SU-DHL-6 (cell line): ENCODE data around the gene N4BP2.

Source experiments
- H2AFZ ChIP-seq: fragments of 200-600 bp; sonication (generic); 2 replicates; pipeline ENCODE4 v1.6.1; 2014; ENCODE audit warnings: low read depth, mild to moderate bottlenecking, moderate library complexity, mixed read lengths, antibody characterized with exemption, low read length; ENCODE audit not compliant: severe bottlenecking
- H3F3A ChIP-seq: fragments of 200-600 bp; shearing (Covaris generic); 2 replicates; pipeline ENCODE4 v1.6.0; 2016; ENCODE audit warnings: antibody characterized with exemption, mild to moderate bottlenecking; ENCODE audit not compliant: insufficient read depth
- H3K27ac ChIP-seq: fragments of 200-600 bp; sonication (generic); 2 replicates; pipeline ENCODE4 v1.5.1; 2016; ENCODE audit warnings: low read depth, mild to moderate bottlenecking, low read length, moderate library complexity, mixed read lengths
- H3K27me3 ChIP-seq: fragments of 200-600 bp; sonication (generic), shearing (Covaris generic); 2 replicates; pipeline ENCODE4 v1.6.0; 2014; ENCODE audit warnings: mild to moderate bottlenecking, low read length
- H3K36me3 ChIP-seq: fragments of 200-600 bp; sonication (generic); 2 replicates; pipeline ENCODE4 v1.6.1; 2014; ENCODE audit warnings: mild to moderate bottlenecking, low read length, mixed read lengths
- H3K4me2 ChIP-seq: fragments of 300-600, 200-600 bp; shearing (Covaris generic), sonication (generic); 2 replicates; pipeline ENCODE4 v1.6.0; 2014; ENCODE audit warnings: low read length, low read depth, mild to moderate bottlenecking; ENCODE audit not compliant: poor library complexity, severe bottlenecking
- H3K4me3 ChIP-seq: fragments of 200-600 bp; sonication (generic); 2 replicates; pipeline ENCODE4 v1.5.1; 2014; ENCODE audit warnings: antibody characterized with exemption, low read length, mild to moderate bottlenecking, mixed read lengths; ENCODE audit not compliant: insufficient read depth, poor library complexity, severe bottlenecking
- H3K79me2 ChIP-seq: fragments of 200-600 bp; sonication (generic); 2 replicates; pipeline ENCODE4 v1.6.1; 2014; ENCODE audit warnings: mild to moderate bottlenecking, low read length, moderate library complexity; ENCODE audit not compliant: insufficient read depth
- H3K9ac ChIP-seq: fragments of 200-600 bp; sonication (generic); 2 replicates; pipeline ENCODE4 v1.7.0; 2014; ENCODE audit warnings: mild to moderate bottlenecking, low read length
- H3K9me2 ChIP-seq: fragments of 200-600 bp; sonication (generic); replicated peaks from 2 replicates; pipeline ENCODE4 v1.6.1; 2014; ENCODE audit warnings: low read length; ENCODE audit not compliant: insufficient read depth
- H3K9me3 ChIP-seq: fragments of 200-600 bp; sonication (generic); 2 replicates; pipeline ENCODE4 v1.6.1; 2014; ENCODE audit warnings: low read length, mixed read lengths; ENCODE audit not compliant: insufficient read depth
- H4K20me1 ChIP-seq: fragments of 200-600 bp; sonication (generic); 2 replicates; pipeline ENCODE4 v1.6.1; 2014; ENCODE audit warnings: low read depth, mild to moderate bottlenecking, antibody characterized with exemption, low read length, moderate library complexity, mixed read lengths
- CTCF ChIP-seq: fragments of 200-600 bp; sonication (generic); IDR thresholded peaks from one replicate; pipeline ENCODE4 v1.5.1; 2017; ENCODE audit warnings: antibody characterized with exemption, mild to moderate bottlenecking, low read length, moderate library complexity; ENCODE audit not compliant: insufficient read depth, poor library complexity, severe bottlenecking
- EZH2phosphoT487 ChIP-seq: fragments of 200-600 bp; sonication (generic), shearing (Covaris generic); conservative IDR thresholded peaks from 2 replicates; pipeline ENCODE4 v1.6.1; 2018; ENCODE audit warnings: mild to moderate bottlenecking, antibody characterized with exemption, low read length, moderate library complexity, mixed read lengths

Gene N4BP2

DNA sequence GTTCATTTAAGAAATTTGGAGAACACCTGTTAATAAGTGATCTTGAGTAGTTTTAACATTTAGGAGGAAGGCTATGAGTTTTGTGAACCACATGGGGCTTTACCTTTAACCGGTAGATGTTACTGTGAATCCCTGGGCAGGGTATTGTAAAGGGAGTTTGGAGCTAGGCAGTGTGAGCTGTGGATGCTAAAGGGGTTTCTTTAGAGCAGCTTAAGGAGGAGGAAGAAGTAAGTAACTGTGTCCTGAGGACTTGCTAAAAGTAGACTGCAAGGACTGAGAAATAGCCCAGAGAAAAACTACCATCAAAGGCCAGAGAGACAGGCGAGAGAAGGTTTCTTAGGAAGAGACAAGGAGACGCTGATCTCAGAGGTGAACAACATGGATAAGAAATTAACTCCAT lies 145.8 kb downstream of the N4BP2 start:
- H2AFZ ChIP-seq: no peak overlapping the region
- no peaks in the 10 kb centered on the region for H3K27me3 ChIP-seq
- H3K27ac ChIP-seq: peak overlapping the region; percentile 99
- peaks cover 72% of the 10 kb centered on the region for H3F3A ChIP-seq
- TF ChIP-seq EZH2phosphoT487 (no peak), CTCF (no peak)
- H3K4me3 ChIP-seq: peak overlapping the region; percentile 95
- peak overlapping the region; percentile 98 for H3K4me2 ChIP-seq
- H3K9me3 ChIP-seq: no peaks in the 10 kb centered on the region
- peaks cover 22% of the 10 kb centered on the region for H3K36me3 ChIP-seq
- H3K79me2 ChIP-seq: peaks cover 100% of the 10 kb centered on the region
- peak overlapping the region; percentile 88 for H3K9ac ChIP-seq
- H4K20me1 ChIP-seq: no peaks in the 10 kb centered on the region; the same call in 1 of the 2 replicates
- H3K9me2 ChIP-seq: no peaks in the 10 kb centered on the region

DNA sequence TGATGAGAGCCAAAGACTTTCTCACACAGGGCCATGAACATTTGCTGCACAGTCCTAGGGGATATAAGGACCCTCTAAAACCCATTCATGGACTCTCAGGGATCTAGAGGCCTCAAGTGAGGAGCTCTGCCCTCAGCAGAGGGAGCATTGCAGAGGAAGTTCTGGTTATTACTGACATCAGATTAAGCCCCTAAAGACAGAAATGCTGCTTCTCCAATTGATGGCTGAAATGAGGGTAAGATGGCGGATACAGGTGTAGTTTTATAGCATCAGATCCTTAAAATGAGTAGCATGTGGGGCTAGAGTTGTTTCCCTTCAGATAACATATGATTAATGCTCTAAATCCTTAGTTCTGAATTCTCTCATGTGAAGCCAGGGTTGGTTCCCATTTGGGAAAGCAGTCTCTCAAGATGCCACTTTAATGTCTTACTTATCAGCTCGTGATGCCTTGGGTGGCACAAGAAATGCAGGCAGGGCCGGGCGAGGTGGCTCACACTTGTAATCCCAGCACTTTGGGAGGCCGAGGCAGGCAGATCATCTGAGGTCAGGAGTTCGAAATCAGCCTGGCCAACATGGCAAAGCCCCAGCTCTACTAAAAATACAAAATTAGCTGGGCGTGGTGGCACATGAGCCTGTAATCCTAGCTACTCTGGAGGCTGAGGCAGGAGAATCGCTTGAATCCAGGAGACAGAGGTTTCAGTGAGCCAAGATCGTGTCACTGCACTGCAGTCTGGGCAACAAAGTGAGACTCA lies 148.0 kb downstream of the N4BP2 start:
- H3K9me3 ChIP-seq: no peaks in the 10 kb centered on the region
- H3K79me2 ChIP-seq: peaks cover 100% of the 10 kb centered on the region
- peak overlapping the region; percentile 98 for H3K4me2 ChIP-seq
- H3K9ac ChIP-seq: peak overlapping the region; percentile 88
- H4K20me1 ChIP-seq: no peaks in the 10 kb centered on the region; the same call in 1 of the 2 replicates
- H2AFZ ChIP-seq: no peak overlapping the region
- no peaks in the 10 kb centered on the region for H3K27me3 ChIP-seq
- peak overlapping the region; percentile 99 for H3K27ac ChIP-seq
- no peak for TF ChIP-seq EZH2phosphoT487
- no peak for TF ChIP-seq CTCF
- H3K36me3 ChIP-seq: peaks cover 7% of the 10 kb centered on the region
- peaks cover 60% of the 10 kb centered on the region for H3F3A ChIP-seq
- peak overlapping the region; percentile 47 for H3K4me3 ChIP-seq
- no peaks in the 10 kb centered on the region for H3K9me2 ChIP-seq

- Histone ChIP-seq H3K79me2 (peaks cover 100% of the 10 kb centered on the region), H3K36me3 (peaks cover 5% of the 10 kb centered on the region), H3F3A (peaks cover 51% of the 10 kb centered on the region), H4K20me1 (no peaks in the 10 kb centered on the region; the same call in 1 of the 2 replicates), H3K9ac (peak overlapping the region; percentile 88), H3K4me3 (peak overlapping the region; percentile 47), H3K27me3 (no peaks in the 10 kb centered on the region), H3K9me3 (no peaks in the 10 kb centered on the region), H2AFZ (no peak overlapping the region), H3K27ac (peak overlapping the region; percentile 99), H3K9me2 (no peaks in the 10 kb centered on the region), H3K4me2 (peak overlapping the region; percentile 98)
- TF ChIP-seq CTCF: no peak
Observed at GRCh38 chr4:40205259-40206198, 148.9 kb downstream of the N4BP2 start.
